Type B pancreatic cell (in vitro differentiated cells): Measurements from ENCODE around the gene ARMH1. TPM values are rescaled to one million over a fixed set of nuclear protein-coding genes. Genes with fewer than 3 reads are reported as not detected.

Source experiments
- DNase-seq: peaks from one replicate; pipeline ENCODE4 v3.0.0; 2021; ENCODE audit warnings: mixed read lengths; ENCODE audit not compliant: unreplicated experiment; ENCODE audit errors: extremely low spot score
- H3K27ac Mint-ChIP-seq: 2 replicates; pipeline ENCODE4 v1.8.0; 2021; ENCODE audit warnings: mild to moderate bottlenecking, mixed read lengths
- H3K27me3 Mint-ChIP-seq: 2 replicates; pipeline ENCODE4 v1.8.0; 2021; ENCODE audit warnings: mixed read lengths
- H3K36me3 Mint-ChIP-seq: 2 replicates; pipeline ENCODE4 v1.8.0; 2021; ENCODE audit warnings: mixed read lengths
- H3K4me1 Mint-ChIP-seq: one replicate; pipeline ENCODE4 v1.8.0; 2021; ENCODE audit warnings: mixed read lengths; ENCODE audit not compliant: unreplicated experiment
- H3K4me3 Mint-ChIP-seq: 2 replicates; pipeline ENCODE4 v1.8.0; 2021; ENCODE audit warnings: mild to moderate bottlenecking, mixed read lengths
- H3K9me3 Mint-ChIP-seq: 2 replicates; pipeline ENCODE4 v1.8.0; 2021; ENCODE audit warnings: mixed read lengths
- total RNA-seq: library from RNA; stranded (reverse); gene quantifications from 2 replicates; pipeline ENCODE4 v1.2.1, GENCODE V29; 2021; ENCODE audit warnings: low replicate concordance
- TF ChIP-seq, protein P1 (sequence below): fragments of 200-600 bp; sonication (generic); conservative IDR thresholded peaks from 2 replicates; pipeline ENCODE4 v1.5.0; 2021; ENCODE audit warnings: antibody characterized with exemption, mild to moderate bottlenecking

Gene ARMH1
- total RNA-seq, 1 donor from 2014 or later, result 11.6 TPM

DNA sequence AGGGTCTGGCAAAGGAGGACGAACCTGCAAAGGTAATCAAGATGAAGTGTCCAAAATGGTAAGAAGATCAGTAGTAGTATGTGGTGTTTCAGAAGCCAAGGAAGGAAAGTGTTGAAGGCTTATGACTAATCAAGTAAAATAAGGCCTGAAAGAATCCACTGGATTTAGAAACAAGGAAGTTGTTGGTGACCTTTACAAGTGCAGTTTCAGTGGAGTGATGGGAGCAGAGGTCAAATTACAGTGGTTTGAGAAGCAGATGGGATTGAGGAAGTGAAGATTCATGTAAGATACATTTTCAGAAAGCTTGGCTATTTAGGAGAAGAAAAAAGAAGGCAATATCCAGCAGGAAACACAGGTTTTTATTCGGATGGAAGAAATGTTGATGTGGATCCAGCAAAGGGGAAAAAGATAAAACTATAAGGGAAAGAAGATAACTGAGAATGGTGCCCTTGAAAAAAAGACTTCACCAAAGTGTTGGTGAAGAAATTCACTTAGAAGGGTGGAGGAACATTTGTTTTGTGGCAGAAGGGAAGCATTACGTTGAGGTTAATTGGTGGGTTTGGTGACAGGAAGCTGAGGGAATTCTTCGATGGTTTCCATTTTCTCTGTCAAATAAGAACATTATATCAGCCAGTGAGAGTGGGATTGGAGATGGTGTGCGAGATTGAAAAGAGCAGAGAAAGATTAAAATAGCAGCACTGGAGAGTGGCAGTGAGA lies 2.1 kb downstream of the ARMH1 start:
- H3K9me3 Mint-ChIP-seq, result no peaks in the 10 kb centered on the region
- H3K27me3 Mint-ChIP-seq, result no peaks in the 10 kb centered on the region
- TF ChIP-seq, protein P1, sequence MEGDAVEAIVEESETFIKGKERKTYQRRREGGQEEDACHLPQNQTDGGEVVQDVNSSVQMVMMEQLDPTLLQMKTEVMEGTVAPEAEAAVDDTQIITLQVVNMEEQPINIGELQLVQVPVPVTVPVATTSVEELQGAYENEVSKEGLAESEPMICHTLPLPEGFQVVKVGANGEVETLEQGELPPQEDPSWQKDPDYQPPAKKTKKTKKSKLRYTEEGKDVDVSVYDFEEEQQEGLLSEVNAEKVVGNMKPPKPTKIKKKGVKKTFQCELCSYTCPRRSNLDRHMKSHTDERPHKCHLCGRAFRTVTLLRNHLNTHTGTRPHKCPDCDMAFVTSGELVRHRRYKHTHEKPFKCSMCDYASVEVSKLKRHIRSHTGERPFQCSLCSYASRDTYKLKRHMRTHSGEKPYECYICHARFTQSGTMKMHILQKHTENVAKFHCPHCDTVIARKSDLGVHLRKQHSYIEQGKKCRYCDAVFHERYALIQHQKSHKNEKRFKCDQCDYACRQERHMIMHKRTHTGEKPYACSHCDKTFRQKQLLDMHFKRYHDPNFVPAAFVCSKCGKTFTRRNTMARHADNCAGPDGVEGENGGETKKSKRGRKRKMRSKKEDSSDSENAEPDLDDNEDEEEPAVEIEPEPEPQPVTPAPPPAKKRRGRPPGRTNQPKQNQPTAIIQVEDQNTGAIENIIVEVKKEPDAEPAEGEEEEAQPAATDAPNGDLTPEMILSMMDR, result no peak
- H3K4me3 Mint-ChIP-seq, result no peak overlapping the region
- no peak overlapping the region for H3K27ac Mint-ChIP-seq
- peaks cover 7% of the 10 kb centered on the region for H3K36me3 Mint-ChIP-seq
- peaks cover 28% of the 10 kb centered on the region for H3K4me1 Mint-ChIP-seq
- no peak for DNase-seq

DNA sequence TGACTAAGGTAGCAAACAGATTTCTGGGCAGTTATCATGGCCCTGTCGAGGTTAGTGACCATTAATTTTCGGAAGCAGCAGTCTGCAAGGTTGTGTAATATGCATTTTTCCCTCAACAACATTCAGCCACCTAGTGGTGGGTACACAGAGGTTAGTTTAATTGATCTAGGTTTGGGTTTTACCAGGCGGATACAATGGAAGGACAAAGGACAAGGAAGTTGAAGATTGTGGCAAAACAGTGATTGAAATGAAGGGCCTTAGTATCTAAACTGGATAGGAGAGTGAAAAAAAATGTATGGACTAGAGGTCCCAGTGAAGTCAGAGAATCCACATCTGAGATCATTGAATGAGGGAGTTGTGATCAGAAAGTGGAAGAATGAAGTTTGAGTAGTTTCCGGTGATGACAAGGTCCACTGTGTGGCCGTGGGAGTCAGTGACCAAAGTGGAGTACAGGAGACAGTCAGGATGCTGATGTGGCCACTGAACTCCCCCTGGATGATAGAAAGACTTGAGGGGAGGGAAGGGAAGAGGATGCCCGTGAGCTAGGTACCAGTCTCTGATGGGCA lies 2.8 kb downstream of the ARMH1 start:
- Mint-ChIP-seq H3K4me1 (peaks cover 29% of the 10 kb centered on the region), H3K9me3 (no peaks in the 10 kb centered on the region), H3K27ac (no peak overlapping the region), H3K27me3 (no peaks in the 10 kb centered on the region), H3K36me3 (peaks cover 12% of the 10 kb centered on the region), H3K4me3 (no peak overlapping the region)
- no peak for DNase-seq
- TF ChIP-seq, protein P1, result peak; percentile 73

DNA sequence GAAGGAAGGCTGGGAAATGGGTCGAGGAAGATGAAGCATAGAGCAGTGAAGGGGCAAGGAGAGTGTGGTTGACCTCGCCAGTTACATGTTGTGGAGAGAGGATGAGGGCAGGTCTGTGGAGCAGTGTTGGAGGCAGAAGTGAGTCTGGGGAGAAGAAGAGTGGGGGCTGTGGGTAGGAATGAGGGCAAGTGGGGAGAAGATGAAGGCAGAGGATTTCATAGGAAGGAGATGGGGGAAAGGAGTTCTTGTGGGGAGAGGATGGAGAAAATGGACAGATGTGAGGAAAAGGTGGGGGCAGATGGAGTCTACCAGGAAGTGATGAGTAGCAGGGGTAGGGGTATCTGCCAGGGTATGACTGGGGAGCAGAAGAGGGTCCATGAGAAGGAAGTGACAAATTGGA lies 3.6 kb downstream of the ARMH1 start:
- Mint-ChIP-seq H3K27ac (no peak overlapping the region), H3K27me3 (no peaks in the 10 kb centered on the region), H3K36me3 (peaks cover 12% of the 10 kb centered on the region), H3K4me3 (no peak overlapping the region), H3K4me1 (peaks cover 26% of the 10 kb centered on the region), H3K9me3 (no peaks in the 10 kb centered on the region)
- TF ChIP-seq, protein P1, result no peak
- DNase-seq, result no peak

DNA sequence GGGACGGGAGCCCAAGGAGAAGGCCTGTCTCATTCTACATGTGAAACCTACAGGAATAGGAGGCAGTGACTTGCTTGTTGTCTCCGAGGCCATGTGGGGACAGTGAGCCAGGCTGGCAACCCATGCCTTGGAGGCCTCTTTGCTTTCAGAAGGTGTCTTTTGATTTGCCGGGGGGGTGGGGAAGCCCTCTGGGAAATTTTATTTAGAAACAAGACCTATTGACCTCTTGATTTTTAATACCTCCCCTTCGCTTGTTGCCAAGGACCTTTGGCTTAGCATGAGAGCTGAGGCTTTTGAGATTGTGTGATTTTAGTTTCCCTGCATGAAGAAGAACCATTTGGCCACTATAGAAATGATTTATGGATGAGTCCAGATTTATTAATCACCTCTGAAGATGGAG lies 4.1 kb downstream of the ARMH1 start:
- Mint-ChIP-seq H3K9me3 (no peaks in the 10 kb centered on the region), H3K4me1 (peaks cover 21% of the 10 kb centered on the region)

DNA sequence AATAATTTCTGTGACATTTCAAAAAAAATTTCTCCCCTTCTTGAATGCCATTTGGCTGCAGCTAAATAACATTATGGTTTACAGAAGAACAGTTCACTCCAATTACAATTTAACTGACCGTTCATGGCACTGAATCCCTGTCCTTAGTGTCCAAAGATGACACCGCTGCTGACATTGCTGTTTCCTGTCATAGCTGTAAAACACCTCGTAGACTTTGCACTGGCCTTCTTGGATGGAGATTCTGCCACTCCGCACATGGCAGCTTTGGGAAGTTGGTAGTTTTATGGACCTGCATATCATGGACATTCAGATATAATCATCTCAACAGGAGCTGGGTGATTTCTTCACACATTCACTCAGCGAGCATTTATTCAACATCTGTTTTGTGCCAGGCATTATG lies 5.0 kb downstream of the ARMH1 start:
- TF ChIP-seq, protein P1, result no peak
- no peak overlapping the region for H3K4me3 Mint-ChIP-seq
- H3K27me3 Mint-ChIP-seq, result no peaks in the 10 kb centered on the region
- H3K36me3 Mint-ChIP-seq, result peaks cover 12% of the 10 kb centered on the region
- H3K27ac Mint-ChIP-seq, result no peak overlapping the region
- DNase-seq, result no peak
- H3K9me3 Mint-ChIP-seq, result no peaks in the 10 kb centered on the region
- peaks cover 18% of the 10 kb centered on the region for H3K4me1 Mint-ChIP-seq

More for the DNA sequence above, 4.1 kb downstream of the ARMH1 start:
- no peak for DNase-seq
- no peak overlapping the region for H3K27ac Mint-ChIP-seq
- no peaks in the 10 kb centered on the region for H3K27me3 Mint-ChIP-seq
- no peak overlapping the region for H3K4me3 Mint-ChIP-seq
- peaks cover 12% of the 10 kb centered on the region for H3K36me3 Mint-ChIP-seq
- TF ChIP-seq, protein P1, result no peak
